Suppressor macrophage treated with lipopolysaccharide for 1 hour (primary cell): ENCODE measurements around the gene LIN7B.

Experiments
- DNase-seq, 3 donors: peaks; one replicate each; pipeline ENCODE4 v3.0.0-alpha.2; 2020 to 2022

The LIN7B gene

DNA sequence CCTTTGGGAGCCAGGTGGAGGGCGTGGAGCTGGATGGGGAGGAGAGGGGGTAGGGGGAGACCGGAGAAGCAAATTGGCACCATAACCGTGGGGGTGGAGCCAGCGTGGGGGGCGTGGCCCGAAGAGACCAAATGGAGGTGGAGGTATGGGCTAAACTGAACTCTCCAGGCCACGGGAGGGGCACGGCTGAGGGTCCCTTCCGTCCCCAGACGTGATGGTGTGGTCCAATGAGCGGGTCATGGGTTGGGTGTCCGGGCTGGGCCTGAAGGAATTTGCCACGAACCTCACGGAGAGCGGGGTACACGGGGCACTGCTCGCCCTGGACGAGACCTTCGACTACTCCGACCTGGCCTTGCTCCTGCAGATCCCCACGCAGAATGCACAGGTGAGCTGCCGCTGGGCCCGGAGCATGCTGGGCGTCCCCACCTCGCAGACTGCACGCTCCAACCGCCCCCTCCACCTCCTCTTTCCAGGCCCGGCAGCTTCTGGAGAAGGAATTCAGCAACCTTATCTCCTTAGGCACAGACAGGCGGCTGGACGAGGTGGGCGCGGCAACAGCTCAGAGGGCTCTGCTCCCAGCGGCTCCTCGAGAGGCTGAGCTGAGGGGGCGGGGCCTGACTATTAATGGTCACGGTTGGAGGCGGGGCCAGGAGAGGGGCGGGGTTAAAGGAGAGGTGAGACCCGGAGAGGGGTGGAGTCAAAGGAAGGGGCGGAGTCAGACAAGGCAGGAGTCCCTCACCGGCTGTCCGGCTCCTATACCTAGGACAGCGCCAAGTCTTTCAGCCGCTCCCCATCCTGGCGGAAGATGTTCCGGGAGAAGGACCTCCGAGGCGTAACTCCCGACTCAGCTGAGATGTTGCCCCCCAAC is 34.8 kb downstream of the LIN7B start:
- peak; percentile 85 to 94 (median 87) for DNase-seq

DNA sequence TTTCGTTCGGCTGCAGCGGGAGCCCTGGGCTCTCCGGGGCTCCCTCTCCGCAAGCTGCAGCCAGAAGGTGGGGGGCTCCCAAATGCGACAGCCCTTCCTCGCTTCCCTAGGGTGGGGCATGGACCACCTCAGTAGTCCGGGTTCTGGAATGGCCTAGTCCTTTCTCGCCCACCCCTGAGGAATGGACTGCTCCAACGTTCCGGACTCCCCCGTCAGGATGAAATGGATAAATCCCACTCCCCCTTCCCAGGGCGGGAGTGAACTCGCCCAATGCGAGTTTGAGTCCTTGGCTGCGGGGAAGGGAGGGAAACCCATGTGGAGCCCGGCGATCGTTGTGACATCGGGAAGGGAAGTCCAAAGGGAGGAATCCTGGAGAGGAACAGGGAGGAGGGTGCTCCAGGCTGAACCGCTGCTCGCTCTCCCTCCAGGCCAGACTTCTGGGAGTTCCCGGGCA is 35.5 kb downstream of the LIN7B start:
- DNase-seq = peak; percentile 53 to 73 (median 70)

DNA sequence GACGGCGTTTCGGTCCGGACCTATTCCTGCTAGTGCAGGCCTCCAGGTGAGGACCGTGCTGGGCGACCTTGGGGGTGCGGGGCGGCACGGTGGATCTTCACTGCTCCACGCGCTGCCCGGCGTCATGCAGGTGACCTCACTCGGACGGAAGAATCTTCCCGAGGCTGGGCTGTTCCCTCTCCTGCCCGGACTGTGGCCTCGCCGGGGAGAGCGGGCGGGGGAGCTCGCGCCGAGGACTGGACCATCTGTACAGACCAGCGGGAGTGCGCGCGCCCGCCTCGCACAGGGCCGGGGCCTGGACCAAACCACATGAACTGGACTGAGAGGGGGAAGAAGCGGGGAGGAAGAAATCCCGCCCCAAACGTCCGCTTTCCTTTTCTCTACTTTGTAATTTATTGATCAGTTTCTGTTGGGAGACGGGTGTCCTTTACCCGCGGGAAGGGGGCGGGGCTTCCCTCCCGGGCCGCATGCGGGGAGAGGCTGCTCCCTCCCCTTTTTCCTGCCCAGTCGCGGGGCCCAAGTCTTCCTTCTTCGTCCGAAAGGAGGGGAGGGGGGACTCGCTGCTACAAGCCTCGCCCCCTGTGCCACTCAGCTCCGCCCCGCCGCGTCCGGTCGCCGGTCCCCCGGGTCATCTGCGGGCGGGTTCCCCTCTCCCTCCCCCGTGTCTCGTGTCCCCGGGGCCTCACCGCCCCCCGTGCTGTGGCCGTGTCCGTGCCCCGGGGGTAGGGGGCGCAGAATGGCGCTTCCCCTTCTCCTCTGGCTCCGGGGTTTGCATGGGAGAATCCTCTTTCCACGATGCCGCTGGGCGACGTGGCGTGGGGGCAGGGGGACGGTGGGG is 36.2 kb downstream of the LIN7B start:
- peak; percentile 70 to 86 (median 75) for DNase-seq

- peak in 1 of 3 donors; percentile 5 for DNase-seq
Observed at GRCh38 chr19:49150944-49151243, 36.7 kb downstream of the LIN7B start.

DNA sequence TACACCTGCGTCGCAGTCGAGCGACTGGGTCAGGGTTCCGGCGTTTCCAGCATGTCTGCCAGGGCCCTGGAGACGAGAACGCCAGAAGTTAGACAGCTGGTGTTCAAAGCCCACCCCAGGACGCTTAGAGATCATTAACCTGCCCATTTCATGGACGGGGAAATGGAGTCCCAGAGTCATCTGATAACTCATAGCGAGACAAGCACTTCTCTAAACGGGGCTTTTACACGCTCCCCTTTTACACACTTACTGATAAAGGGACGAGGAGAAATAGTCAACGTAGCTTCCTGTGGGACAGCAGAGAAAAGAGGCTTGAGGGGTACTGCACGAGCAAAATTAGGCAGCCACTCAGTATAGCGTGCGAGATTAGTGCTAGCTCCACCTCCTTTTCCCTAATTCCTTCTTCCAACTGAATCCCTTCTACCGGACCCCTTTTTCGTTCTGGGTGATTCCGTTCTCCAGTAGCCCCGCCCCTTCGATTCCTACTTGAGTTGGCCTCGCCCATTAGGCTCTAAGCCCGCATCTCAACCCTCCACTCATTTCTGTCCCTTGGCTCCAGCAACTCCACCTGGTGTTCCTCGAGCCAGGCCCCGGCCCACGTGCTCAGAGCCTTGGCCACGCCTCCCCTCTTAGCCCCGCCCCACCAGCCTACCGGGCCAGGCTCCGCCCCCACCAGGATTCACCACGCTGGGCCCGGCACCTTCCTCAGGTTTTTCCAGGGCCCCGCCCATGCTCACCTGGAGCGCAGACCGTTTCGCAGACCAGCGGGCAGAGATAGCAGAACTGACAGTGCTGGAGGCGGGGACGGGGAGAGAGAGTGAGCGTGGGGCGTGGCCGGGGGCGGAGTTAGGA is 37.3 kb downstream of the LIN7B start:
- DNase-seq = peak; percentile 38 to 69 (median 46)

DNA sequence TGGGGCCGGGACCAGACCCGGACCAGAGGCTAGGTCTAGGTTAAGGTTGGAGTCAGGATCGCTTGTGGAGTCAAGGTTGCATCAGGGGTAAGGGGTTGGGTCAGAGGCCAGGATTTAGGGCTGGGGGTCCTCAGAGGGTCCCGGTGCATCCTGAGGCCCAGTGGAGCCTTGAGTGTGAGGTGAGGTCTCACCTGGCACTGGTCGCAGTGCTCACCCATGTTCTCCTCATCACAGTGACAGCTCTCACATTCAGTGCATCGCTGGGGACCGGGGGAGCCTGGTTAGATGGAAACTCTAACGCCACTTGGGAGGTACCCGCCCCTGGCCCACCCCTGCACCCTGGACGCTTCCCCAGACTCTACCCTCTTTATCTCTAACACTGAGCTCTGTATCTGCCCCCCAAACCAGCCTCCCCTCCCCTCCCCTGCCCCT is 38.0 kb downstream of the LIN7B start:
- no peak for DNase-seq

- no peak for DNase-seq
Observed at GRCh38 chr19:49153167-49153809, 39.1 kb downstream of the LIN7B start.

- no peak for DNase-seq
Observed at GRCh38 chr19:49154279-49154678, 40.1 kb downstream of the LIN7B start.

GRCh38 chr19:49155005-49155819 is 41.0 kb downstream of the LIN7B start, which contains the start of gene HRC:
Gene HRC, minus strand, starts transcription at chr19:49155396. Its CDS starts 159 bp downstream, at chr19:49155237.
- peak in 2 of 3 donors; percentile 17 to 46 for DNase-seq

DNA sequence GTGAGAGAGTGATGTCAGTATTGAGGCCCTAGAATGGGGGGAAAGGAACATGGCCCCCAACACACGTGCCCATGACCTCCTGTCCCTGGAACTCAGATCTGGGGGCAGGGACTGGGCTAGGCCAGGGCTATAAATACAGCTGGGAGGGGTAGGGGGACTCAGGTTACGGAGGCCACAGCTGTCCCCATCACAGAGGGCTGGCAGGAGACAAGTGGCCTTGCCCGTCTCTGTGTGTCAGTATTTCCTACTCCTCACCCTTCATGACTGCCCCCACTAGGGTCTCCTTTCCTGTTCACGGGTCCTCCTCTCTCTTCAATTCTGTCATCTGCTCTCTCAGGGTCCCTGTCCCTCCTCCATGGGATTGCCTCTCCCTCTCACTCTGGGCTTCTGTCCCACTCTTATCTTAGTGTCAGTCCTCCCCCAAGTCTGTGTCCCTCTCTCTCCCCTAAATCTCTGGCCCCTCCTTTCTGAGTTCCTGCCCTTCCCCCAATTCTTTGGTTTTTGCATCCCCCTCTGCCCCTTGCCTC is 41.7 kb downstream of the LIN7B start:
- no peak for DNase-seq

DNA sequence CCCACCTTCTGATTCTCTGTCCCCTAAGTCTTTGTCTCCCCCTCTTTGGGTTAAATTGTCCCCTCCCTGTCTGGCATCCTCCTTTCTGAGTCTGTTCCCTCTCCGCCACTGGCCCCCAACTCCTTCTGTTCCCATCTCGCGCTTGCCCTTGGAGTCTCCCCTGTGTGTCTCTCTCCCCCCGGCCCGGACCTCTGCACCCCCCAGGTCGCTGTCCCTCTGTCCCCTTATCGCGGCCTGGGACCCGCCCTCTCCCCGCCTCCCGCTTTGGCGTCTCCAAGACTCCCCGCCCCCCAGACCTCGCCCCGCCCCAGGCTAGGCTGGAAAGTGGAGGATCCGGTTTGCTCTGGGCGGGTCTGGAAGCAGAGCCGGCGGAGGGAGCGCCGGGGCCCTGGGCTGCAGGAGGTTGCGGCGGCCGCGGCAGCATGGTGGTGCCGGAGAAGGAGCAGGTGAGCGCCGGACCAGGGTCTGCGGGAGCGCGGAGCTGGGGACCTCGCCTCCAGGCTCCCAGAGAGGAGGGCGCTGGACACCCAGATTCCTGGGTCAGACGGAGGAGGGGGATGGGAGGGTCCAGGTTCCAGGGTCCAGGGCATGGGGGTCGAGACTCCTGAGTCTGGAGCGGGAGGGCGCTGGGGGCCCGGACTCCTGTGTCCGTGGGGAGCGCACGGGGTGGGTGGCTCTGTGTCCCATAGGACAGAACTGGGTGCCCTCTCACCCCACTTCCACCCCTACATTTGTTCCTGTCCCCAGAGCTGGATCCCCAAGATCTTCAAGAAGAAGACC is 43.5 kb downstream of the LIN7B start, which contains the start of gene TRPM4:
Gene TRPM4 (plus strand): TSS at position 348 of the 780 bp plus-strand sequence. CDS start 75 bp downstream, at position 423.
- DNase-seq = peak; percentile 75 to 94 (median 91)

DNA sequence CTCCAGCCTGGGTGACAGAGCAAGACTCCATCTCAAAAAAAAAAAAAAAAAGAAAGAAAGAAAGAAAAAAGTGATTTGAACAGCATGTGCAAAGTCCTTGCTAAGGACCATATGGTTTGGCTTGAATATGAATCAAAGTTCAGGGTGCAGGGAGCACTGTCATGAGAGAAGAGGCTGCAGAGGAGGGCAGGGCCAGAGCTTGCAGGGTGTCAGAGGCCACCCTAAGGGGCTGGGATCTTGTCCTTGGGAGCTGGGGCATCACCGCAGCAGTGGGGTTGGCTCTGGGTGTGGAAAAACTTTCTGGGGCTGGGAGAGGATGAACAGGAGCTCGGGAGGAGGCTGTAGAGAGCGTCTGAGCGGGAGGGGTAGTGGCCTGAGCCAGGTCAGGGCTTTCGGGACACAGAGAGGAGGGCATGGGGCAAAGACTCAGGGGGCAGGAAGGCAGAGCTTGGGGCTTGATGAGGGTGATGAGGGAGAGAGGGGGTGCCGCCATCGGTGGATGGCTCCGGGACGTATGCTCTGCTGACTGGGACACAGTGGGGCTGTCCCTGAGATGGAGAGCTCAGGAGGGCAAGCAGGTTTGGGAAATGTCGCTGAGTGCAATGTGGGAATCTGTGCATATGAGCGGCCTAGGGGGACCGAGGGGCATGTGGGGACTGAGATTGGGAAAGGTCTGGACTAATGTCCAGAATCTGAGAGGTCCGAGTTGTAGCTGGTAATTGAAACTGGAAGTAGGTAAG is 46.5 kb downstream of the LIN7B start:
- no peak for DNase-seq

GRCh38 chr19:49161987-49162386 is 47.8 kb downstream of the LIN7B start:
- no peak for DNase-seq

DNA sequence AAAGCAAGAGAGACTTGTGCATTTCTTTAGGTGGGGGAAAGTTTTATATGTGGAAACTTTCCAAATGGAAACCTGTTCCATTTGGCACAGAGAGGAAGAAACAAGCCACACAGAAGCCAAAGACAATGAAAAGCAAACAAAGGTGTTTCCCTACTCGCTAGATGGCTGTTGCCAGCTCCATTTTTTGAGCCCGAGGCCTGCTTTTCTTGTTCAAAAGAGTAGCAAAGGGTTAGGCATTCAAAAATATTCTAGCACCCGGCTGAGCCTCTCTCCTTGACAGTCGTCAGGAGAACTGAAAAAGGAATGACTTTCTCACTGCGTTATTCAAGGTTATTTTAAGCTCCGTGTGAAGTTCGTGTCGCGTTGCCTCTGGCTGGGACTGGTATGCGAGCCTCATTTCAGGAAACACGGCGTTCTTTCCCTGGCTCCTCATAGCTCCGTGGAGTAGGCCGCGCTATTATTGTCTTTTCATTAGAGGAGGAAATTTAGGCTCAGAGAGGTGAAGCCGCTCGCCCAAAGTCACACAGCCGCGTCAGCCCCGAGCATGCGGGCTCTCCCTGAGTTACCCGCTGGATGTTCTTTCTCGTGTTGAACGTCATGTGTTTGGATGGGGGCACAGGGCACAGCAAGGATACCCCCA is 51.1 kb downstream of the LIN7B start:
- DNase-seq = no peak

- no peak for DNase-seq
Observed at GRCh38 chr19:49165865-49166301, 51.7 kb downstream of the LIN7B start.

GRCh38 chr19:49167857-49168409 is 53.8 kb downstream of the LIN7B start:
- DNase-seq = no peak
